H9 (cell line): ENCODE measurements around the gene PDHX. TPM values are rescaled to one million over a fixed set of nuclear protein-coding genes. Genes with fewer than 3 reads are reported as not detected.

Experiments used
- DNase-seq: peaks from one replicate; pipeline ENCODE4 v3.0.0-alpha.2; 2017
- H2AFZ ChIP-seq: one replicate; pipeline ENCODE4 v1.6.1; 2013; ENCODE audit warnings: mild to moderate bottlenecking, low read length, control low read depth, moderate library complexity
- H2AK5ac ChIP-seq: 2 replicates; pipeline ENCODE4 v1.6.1; 2013; ENCODE audit warnings: low read length, control low read depth, mixed read lengths; ENCODE audit not compliant: insufficient read length
- H2BK120ac ChIP-seq: one replicate; pipeline ENCODE4 v1.6.1; 2013; ENCODE audit warnings: low read depth, mild to moderate bottlenecking, low read length, control low read depth, inconsistent platforms; ENCODE audit not compliant: poor library complexity, severe bottlenecking
- H2BK12ac ChIP-seq: 2 replicates; pipeline ENCODE4 v1.6.1; 2013; ENCODE audit warnings: low read length, control low read depth, mixed read lengths, low read depth; ENCODE audit not compliant: insufficient read length
- H2BK15ac ChIP-seq: 2 replicates; pipeline ENCODE4 v1.6.1; 2013; ENCODE audit warnings: low read depth, low read length, control low read depth
- H2BK20ac ChIP-seq: one replicate; pipeline ENCODE4 v1.6.1; 2013; ENCODE audit warnings: low read depth, mild to moderate bottlenecking, low read length, control low read depth, inconsistent platforms; ENCODE audit not compliant: poor library complexity, severe bottlenecking
- H2BK5ac ChIP-seq: 2 replicates; pipeline ENCODE4 v1.6.1; 2013; ENCODE audit warnings: low read length, control low read depth, mixed read lengths; ENCODE audit not compliant: insufficient read length
- H3K14ac ChIP-seq: 2 replicates; pipeline ENCODE4 v1.6.1; 2013; ENCODE audit warnings: low read length, control low read depth; ENCODE audit not compliant: insufficient read depth
- H3K18ac ChIP-seq: 2 replicates; pipeline ENCODE4 v1.6.1; 2013; ENCODE audit warnings: low read depth, mild to moderate bottlenecking, mixed read lengths, low read length, control low read depth; ENCODE audit not compliant: insufficient read length
- H3K23ac ChIP-seq: 2 replicates; pipeline ENCODE4 v1.6.1; 2013; ENCODE audit warnings: low read length, control low read depth, mixed read lengths, low read depth; ENCODE audit not compliant: insufficient read length
- H3K23me2 ChIP-seq: 2 replicates; pipeline ENCODE4 v1.6.1; 2013; ENCODE audit warnings: low read depth, mild to moderate bottlenecking, mixed read lengths, low read length, control low read depth; ENCODE audit not compliant: insufficient read length, poor library complexity, severe bottlenecking
- H3K27ac ChIP-seq: 2 replicates; pipeline ENCODE4 v1.5.1; 2013; ENCODE audit warnings: low read length, control low read depth, mixed read lengths, low read depth; ENCODE audit not compliant: insufficient read length
- H3K27me3 ChIP-seq: 2 replicates; pipeline ENCODE4 v1.6.1; 2013; ENCODE audit warnings: low read length, control low read depth, inconsistent platforms; ENCODE audit not compliant: insufficient read depth
- H3K4ac ChIP-seq: 2 replicates; pipeline ENCODE4 v1.6.1; 2013; ENCODE audit warnings: low read depth, mild to moderate bottlenecking, control low read depth, inconsistent platforms, low read length, moderate library complexity
- H3K4me1 ChIP-seq: 2 replicates; pipeline ENCODE4 v1.6.1; 2013; ENCODE audit warnings: low read length, control low read depth, inconsistent platforms; ENCODE audit not compliant: insufficient read depth
- H3K4me2 ChIP-seq: 2 replicates; pipeline ENCODE4 v1.6.1; 2013; ENCODE audit warnings: low read length, control low read depth, mixed read lengths; ENCODE audit not compliant: insufficient read length, insufficient read depth
- H3K56ac ChIP-seq: 2 replicates; pipeline ENCODE4 v1.6.1; 2013; ENCODE audit warnings: low read depth, mild to moderate bottlenecking, mixed read lengths, low read length, control low read depth; ENCODE audit not compliant: insufficient read length
- H3K79me1 ChIP-seq: 2 replicates; pipeline ENCODE4 v1.6.1; 2013; ENCODE audit warnings: low read depth, mild to moderate bottlenecking, moderate library complexity, low read length, control low read depth, inconsistent platforms; ENCODE audit not compliant: insufficient read depth, poor library complexity, severe bottlenecking
- H3K79me2 ChIP-seq: 2 replicates; pipeline ENCODE4 v1.6.1; 2013; ENCODE audit warnings: low read length, control low read depth, inconsistent platforms; ENCODE audit not compliant: insufficient read depth
- H3K9ac ChIP-seq: 2 replicates; pipeline ENCODE4 v1.6.1; 2013; ENCODE audit warnings: low read length, control low read depth, mixed read lengths; ENCODE audit not compliant: insufficient read length; ENCODE audit errors: extremely low read depth
- H3K9me3 ChIP-seq: one replicate; pipeline ENCODE4 v1.6.1; 2013; ENCODE audit warnings: low read depth, low read length, inconsistent platforms; ENCODE audit not compliant: control insufficient read depth
- H3T11ph ChIP-seq: one replicate; pipeline ENCODE4 v1.6.1; 2013; ENCODE audit warnings: mild to moderate bottlenecking, low read length, control low read depth, inconsistent platforms
- H4K20me1 ChIP-seq: one replicate; pipeline ENCODE4 v1.6.1; 2013; ENCODE audit not compliant: control insufficient read depth, insufficient read length, insufficient read depth
- H4K5ac ChIP-seq: 2 replicates; pipeline ENCODE4 v1.6.1; 2013; ENCODE audit warnings: low read depth, mild to moderate bottlenecking, mixed read lengths, low read length, control low read depth; ENCODE audit not compliant: insufficient read length
- H4K8ac ChIP-seq: replicated peaks from 2 replicates; pipeline ENCODE4 v1.6.1; 2013; ENCODE audit warnings: low read length, control low read depth, mixed read lengths, low read depth; ENCODE audit not compliant: insufficient read length
- H4K91ac ChIP-seq: 2 replicates; pipeline ENCODE4 v1.6.1; 2013; ENCODE audit warnings: low read depth, mild to moderate bottlenecking, moderate library complexity, mixed read lengths, low read length, control low read depth; ENCODE audit not compliant: insufficient read length
- H3K27ac Mint-ChIP-seq, 3 experiments: 2 replicates in 2 of 3; 3 replicates in 1 of 3; pipeline ENCODE4 v1.8.0; 2020 to 2021; ENCODE audit warnings: mixed read lengths in 3 of 3, mild to moderate bottlenecking in 1 of 3, moderate library complexity in 1 of 3
- H3K27me3 Mint-ChIP-seq: 2 replicates; pipeline ENCODE4 v1.8.0; 2021; ENCODE audit warnings: low read depth, mild to moderate bottlenecking, moderate library complexity, mixed read lengths
- H3K36me3 Mint-ChIP-seq, 3 experiments: 2 replicates in 2 of 3; 3 replicates in 1 of 3; pipeline ENCODE4 v1.8.0; 2020 to 2021; ENCODE audit warnings: low read depth in 3 of 3, mixed read lengths in 3 of 3; ENCODE audit not compliant: insufficient read depth in 1 of 3
- H3K4me1 Mint-ChIP-seq, 2 experiments: 2 replicates each; pipeline ENCODE4 v1.8.0; 2020; ENCODE audit warnings: mixed read lengths in 2 of 2
- H3K4me3 Mint-ChIP-seq, 2 experiments: 2 replicates in 1 of 2; 3 replicates in 1 of 2; pipeline ENCODE4 v1.8.0; 2020 to 2021; ENCODE audit warnings: mild to moderate bottlenecking in 2 of 2, mixed read lengths in 2 of 2, moderate library complexity in 1 of 2
- H3K9me3 Mint-ChIP-seq, 2 experiments: 2 replicates in 1 of 2; 3 replicates in 1 of 2; pipeline ENCODE4 v1.8.0; 2020; ENCODE audit warnings: mild to moderate bottlenecking in 2 of 2, mixed read lengths in 2 of 2, moderate library complexity in 1 of 2
- CTCF ChIP-seq: fragments of 200-600 bp; sonication (generic); conservative IDR thresholded peaks from 3 replicates; pipeline ENCODE4 v1.8.0; 2021; ENCODE audit warnings: antibody characterized with exemption, mild to moderate bottlenecking
- WGBS: extraction: QIAGEN DNeasy Blood & Tissue Kit; methylation state at CpG from one replicate; pipeline ENCODE4 v1.1.7; 2013; ENCODE audit warnings: missing lambda C conversion rate, low lambda C conversion rate, mixed read lengths; ENCODE audit not compliant: insufficient read length; ENCODE audit errors: extremely low coverage; 5-methylcytosine and 5-hydroxymethylcytosine counted together
- total RNA-seq: library from RNA; stranded (reverse); gene quantifications from 2 replicates; pipeline ENCODE4 v1.2.1, GENCODE V29; 2021

PDHX gene
- total RNA-seq, 1 experiment from 2014 or later, result 40.1 TPM

DNA sequence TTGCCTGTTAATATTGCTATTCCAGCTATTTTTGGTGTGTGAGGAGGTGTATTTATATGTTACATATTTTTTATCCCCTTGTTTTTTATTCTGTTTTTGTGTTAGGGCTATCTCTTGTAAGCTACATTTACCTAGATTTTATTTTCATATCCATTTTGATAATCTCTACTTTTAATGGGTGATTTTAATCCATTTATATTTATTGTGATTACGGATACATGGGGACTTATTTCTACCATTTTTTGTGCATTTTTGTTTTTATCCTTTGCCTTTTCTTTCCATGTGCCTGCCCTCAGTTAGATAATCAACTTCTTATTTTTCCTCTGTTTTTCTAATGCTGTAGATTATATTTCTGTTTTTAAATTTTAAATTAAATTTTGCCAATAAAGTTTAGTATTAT lies 28.3 kb downstream of the PDHX start:
- H3K27me3 Mint-ChIP-seq, result no peaks in the 10 kb centered on the region
- Histone ChIP-seq H2BK20ac (no peak overlapping the region), H3K18ac (no peak overlapping the region), H3K9me3 (no peaks in the 10 kb centered on the region), H4K5ac (no peak overlapping the region), H2BK12ac (no peak overlapping the region), H4K8ac (no peak overlapping the region), H3K14ac (no peak overlapping the region), H2BK5ac (no peak overlapping the region), H3K9ac (no peak overlapping the region), H3K27ac (no peak overlapping the region), H2AFZ (no peak overlapping the region), H3K79me1 (peaks cover 2% of the 10 kb centered on the region), H3K4ac (no peak overlapping the region), H3K23me2 (no peaks in the 10 kb centered on the region), H2BK15ac (no peak overlapping the region), H3K79me2 (peaks cover 2% of the 10 kb centered on the region; the same call in 1 of the 2 replicates), H2AK5ac (no peak overlapping the region), H3K56ac (no peak overlapping the region), H3K4me2 (no peak overlapping the region), H4K20me1 (no peaks in the 10 kb centered on the region), H3K4me1 (no peaks in the 10 kb centered on the region), H3T11ph (no peak overlapping the region), H2BK120ac (no peak overlapping the region), H4K91ac (no peak overlapping the region), H3K27me3 (no peaks in the 10 kb centered on the region), H3K23ac (no peak overlapping the region)
- H3K4me3 Mint-ChIP-seq, result no peak overlapping the region
- TF ChIP-seq CTCF, result no peak
- no CpG with 5 or more reads among the region's 1 CpG for WGBS
- no peak for DNase-seq
- H3K27ac Mint-ChIP-seq, result no peak overlapping the region
- peaks cover 3 to 4% of the 10 kb centered on the region in 2 experiments; a peak in 4 of 5 replicates for H3K9me3 Mint-ChIP-seq
- H3K4me1 Mint-ChIP-seq, result peaks cover 3 to 4% of the 10 kb centered on the region in 2 experiments; a peak in 3 of 4 replicates
- H3K36me3 Mint-ChIP-seq, result peaks cover 6 to 12% (median 6%) of the 10 kb centered on the region in 3 experiments; a peak in 6 of 7 replicates
